Brain pericyte (primary cell): ENCODE measurements around the gene SEM1.
"Not testable (repeated sequence)": the region's sequence is repeated elsewhere in the genome, so short reads cannot be mapped to it uniquely, and the experiment has no call there.

Experiments
- DNase-seq: peaks from one replicate; pipeline ENCODE4 v3.0.0-alpha.2; 2012; ENCODE audit warnings: low read depth, low spot score

SEM1 gene

DNA sequence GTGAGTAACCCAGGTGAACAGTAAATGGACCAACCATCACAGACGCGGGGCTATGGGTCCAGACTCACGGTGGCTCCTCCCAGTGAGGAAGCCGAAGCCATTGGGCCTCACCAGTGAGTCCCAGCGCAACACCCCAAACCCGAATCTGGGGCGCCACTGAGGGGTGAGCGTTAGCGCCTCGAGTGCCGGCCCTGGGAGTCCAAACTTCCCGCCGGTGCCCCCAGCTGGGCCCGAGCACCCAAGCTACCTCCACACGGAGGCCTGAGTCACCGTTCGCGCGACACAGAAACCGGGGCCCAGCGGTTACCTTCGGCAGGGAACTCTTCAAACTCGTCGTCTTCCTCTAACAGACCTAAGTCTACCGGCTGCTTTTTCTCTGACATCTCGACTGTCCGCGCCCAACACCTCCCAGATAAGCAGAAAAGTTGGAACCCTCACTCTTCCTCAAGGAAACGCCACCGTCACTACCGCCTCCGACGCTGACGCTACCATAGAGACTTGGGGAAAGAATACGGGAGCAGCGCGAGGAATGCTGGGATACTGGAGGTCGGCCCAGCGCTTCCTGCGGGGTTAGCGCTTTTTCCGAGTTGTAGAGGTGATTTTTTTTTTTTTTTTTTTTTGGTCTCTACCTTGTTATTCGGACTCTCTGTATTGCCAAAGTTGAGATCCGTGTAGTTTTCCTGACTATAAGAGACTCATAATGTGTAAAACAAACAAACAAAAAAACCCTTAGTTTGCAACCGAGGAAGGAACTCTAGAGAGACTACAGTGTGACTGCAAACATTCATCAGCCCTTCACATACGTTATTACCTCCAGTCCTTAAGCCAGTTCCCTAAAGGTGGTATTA, at the start of gene SEM1:
Gene SEM1 (minus strand): TSS at position 466 of the 848 bp plus-strand sequence. CDS start 83 bp downstream, at position 383.
- DNase-seq = peak; percentile 59

DNA sequence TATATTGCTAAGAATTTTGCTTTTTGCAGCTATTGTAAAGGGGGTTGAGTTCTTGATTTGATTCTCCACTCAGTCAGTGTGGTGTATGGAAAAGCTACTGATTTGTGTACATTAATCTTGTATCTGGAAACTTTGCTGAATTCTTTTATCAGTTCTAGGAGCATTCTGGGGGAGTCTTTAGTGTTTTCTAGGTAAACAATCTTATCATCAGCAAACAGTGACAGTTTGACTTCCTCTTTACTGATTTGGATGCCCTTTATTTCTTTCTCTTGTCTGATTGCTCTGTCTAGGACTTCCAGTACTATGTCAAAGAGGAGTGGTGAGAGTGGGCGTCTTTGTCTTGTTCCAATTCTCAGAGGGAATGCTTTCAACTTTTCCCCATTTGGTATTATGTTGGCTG, 48.2 kb upstream of the SEM1 start:
- DNase-seq = not testable (repeated sequence)

DNA sequence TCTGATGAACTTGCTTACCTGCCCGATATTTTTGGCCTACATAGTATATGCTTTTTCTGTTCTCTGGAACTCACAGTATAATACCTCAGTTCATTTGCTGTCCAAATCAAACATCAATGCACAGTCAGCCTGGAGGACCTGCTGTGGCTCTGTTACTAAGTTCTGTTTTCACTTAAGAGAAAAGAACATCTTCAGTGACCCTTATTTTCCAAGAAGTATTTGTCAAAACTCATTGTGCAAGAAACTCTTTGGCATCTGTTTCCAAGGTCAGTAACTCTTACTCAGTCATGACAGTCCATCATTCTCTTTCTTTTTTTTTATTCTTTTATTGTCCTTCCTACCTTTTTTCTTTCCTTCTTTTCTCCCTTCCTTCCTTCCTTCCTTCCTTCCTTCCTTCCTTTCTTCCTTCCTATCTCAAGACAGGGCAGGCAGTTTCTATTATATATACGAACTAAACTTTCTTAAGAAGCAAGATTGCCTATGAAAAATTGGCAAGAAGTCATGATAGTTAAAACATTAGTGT, 37.8 kb upstream of the SEM1 start:
- no peak for DNase-seq

DNA sequence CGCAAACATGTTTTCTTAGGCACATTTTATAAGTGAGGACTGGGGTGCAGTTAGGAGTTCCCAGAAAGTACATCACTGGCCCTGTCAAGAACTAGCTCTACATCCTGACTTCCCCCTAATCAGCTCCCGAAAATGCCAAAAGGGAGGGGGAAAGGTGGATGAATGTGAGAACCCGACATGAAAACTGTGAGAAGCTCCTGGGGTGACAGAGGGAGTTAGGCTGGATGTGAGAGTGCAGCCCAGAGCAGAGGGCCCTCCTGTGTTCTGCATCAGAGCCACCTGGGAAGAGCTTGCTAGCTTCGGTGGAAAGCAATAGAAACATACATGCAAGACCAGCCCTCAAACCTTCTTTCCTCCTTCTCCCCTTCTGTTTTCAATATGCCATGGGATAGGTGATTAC, 30.5 kb upstream of the SEM1 start:
- no peak for DNase-seq

DNA sequence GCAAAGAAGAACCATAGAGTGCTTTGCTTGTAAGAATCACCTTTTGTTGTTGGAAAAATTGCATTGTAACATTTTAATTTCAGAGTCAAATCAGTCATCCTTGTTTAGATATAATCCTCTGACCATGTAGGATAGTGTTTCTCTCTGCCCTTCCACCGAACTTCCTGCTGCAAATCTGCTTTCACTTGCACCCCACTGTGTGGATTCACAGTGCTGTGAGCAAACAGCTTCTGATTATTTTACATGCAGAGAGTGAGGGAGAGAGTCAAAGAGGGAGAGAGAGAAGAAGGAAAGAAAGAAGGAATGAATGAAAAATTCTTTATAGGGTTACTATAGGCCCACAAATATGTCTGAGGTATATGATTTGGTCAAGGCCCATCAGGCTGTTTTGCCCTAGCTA, 30.0 kb upstream of the SEM1 start:
- DNase-seq = no peak

DNA sequence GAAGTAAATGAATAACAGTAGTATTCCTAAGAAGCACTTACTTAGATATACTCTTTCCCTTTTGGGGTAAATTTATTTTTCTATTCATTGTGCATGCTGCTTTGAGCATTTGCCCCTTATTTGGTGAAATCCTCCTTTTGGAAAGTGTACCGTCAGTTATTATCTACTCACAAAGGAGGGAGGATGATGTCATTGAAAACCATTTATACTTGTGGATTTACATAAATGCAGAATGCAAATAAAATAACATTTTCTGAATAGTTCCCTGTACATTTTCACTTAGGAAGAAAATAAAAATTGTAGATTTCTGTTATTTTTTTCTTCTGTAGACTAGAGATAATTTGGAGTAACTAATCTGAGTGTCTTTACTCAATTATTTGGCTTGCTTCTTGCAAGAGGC, 29.5 kb upstream of the SEM1 start:
- no peak for DNase-seq

DNA sequence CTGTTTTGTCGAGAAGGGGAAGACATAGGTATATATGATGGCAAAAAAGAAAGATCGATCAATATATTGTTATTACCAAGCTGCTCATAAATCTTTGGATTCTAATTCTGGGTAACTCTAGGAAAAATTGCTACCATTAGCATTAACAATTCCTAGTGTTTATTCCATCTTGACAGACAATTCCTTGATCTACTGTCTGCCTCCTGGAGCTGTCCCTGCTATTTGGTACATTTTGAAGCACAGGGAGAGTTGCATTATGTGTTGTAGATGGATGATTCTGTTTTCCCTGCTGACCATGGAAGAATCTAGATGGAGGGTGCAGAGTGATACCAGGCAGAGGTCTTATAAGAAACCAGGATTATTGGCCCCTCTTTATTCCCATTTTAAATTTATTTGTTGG, 29.1 kb upstream of the SEM1 start:
- DNase-seq = no peak

DNA sequence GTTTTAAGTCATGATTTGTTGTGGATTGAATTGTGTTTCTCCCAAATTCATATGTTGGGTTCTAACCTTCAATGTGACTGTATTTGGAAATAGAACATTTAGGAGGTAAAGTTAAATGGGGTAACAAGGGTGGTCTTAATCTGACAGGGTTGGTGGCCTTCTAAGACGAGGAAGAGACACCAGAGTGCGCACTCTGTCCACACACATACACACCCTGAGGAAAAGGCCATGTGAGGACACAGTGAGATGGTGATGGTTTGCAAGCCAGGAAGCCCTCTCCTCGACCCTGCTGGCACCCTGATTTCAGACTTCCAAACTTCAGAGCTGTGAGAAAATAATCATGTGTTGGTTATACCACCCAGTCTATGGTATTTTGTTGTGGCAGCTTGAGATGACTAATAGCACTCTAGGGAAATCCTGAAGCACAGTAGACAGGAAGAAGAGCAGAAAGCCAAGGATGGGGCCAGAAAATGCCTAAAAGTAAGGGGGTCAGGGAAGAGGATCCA, 28.0 kb upstream of the SEM1 start:
- no peak for DNase-seq

DNA sequence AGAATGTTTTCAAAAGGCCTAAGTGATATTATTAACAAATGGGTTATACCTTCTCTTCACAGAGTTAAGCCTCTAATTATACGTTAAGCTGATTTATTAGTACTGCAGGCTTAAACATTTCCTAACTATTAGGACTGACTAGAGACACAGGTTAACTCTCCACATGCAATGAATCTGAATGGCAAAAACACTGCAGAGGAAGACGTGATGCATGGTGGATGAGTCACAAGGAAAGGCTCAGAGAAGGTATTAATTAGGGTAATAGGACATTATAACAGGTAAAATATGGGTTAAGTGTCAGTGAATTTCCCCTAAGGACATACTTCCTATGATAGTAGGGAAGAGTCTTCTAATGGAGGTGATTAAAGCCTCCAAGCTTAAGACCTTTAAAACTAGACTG, 24.7 kb upstream of the SEM1 start:
- DNase-seq = no peak

DNA sequence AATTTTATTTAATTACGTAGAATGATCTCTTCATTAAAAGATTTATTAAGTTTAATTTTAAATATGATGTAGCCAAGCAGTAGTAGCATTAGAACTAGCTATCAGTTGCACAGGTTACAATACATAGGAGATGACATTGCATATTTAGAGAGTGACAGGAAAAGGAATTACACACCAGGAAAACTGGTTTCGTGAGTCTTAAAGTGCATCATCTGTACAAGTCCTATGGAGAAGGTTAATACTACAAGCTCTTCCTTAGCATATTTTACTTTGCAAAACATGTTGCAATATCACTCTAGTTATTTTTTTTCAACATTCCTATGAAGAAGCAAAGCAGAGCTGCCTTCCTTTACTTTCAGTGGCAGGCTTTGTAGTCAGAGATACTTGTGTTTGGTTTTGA, 20.2 kb upstream of the SEM1 start:
- DNase-seq = no peak

DNA sequence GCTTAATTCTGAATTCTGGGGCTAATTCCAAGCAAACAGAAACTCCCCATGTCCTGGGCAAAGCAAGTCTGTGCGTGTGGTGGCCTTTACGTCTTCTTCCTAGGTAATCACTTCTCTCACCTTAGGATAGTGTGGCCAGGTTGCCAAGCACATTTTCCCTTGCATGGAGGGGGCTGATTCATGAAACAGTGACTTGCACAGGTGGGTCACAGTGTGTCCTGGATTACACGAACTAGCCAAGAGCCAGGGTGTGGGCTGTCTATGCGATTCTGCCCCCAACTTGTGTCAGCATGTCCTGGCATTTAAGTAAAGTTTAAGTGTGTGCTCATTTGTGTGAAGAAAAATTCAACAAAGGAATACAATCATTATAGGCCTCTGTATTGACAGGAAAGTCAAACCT, 18.5 kb upstream of the SEM1 start:
- DNase-seq = no peak

DNA sequence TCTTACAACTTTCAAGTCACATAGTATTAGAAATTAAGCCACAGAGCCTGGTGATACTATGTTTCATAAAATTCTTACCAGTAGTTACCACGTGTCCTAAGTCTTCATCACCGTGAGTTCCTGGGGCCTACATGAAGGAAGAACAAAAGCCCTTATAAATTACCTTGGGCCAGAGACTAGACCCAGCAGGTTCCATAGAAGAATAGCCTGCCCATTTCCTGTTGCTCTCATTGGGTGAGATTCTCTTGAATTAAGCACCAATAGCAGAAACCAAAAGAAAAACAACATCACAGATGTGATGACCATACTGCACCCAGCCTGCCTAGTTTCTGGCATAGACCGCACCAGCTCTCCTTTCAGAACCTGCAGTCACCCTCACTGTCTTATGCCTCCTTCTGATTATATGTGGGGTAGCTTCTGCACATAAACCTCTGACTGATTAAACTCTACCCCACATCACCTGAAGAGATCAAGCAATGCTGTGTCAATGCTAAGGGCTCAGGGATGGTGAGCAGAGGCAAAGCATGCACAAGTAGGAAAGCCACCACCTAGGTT, 18.0 kb upstream of the SEM1 start:
- DNase-seq = no peak

DNA sequence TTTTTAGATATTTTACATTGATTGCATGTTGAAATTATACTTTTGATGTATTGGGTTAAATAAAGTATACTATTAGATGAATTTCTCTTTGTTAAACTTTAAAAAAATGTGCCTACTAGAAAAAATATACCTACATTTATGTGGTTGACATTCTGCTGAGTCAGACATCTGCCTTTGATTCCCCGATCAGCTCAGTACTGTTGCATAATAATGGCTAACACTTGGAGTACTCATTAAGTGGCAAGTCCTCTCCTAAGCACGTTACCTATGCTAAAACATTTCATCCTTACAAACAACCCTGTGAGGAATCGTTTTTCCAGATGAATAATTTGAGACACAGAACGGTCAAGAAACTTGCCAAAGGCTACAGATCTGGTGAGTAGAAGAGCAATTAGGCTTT, 14.0 kb upstream of the SEM1 start:
- DNase-seq = no peak

DNA sequence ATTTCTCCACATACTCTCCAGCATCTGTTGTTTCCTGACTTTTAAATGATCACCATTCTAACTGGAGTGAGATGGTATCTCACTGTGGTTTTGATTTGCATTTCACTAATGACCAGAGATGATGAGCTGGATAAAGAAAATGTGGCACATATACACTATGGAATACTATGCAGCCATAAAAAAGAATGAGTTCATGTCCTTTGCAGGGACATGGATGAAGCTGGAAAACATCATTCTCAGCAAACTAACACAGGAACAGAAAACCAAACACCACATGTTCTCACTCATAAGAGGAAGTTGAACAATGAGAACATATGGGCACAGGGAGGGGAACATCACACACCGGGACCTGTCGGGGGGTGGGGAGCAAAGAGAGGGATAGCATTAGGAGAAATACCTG, 13.3 kb upstream of the SEM1 start:
- not testable (repeated sequence) for DNase-seq

DNA sequence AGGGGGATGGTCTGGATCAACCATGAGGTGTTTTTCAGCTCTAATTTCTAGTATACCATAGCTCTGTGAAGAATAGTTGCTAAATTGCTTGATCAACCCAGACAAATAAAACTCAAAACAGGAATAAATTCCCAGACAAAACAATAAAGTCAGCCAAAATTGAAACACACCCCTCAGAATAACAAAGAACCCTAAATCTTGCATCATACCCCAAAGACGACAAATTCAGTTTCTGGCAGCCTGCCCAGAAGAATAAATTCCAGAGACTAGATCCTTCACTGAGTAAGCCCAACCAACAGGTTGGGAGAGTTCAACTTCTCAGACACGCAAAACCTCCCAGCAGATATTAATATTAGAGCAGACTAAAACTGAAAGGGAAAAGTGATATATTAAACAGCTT, 11.2 kb upstream of the SEM1 start:
- no peak for DNase-seq

DNA sequence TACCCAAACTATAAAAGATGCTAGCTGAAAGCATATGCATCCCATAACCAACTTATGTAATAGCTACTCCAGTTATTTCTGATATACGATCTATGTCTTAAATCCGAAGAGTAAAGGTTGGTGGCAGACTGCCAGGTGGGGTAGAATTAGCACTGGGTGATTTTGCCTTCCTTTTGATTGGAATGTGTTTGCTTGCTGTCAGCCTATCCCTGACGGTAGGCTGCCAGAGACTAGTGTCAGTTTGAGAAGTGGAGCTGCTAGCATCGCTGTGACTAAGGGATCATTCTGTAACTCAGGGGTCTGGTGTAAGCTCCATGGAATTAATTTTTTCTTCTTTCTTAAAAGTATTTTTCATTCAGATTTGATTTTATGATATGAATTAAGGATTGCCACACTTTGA, 9.5 kb upstream of the SEM1 start:
- DNase-seq = no peak

DNA sequence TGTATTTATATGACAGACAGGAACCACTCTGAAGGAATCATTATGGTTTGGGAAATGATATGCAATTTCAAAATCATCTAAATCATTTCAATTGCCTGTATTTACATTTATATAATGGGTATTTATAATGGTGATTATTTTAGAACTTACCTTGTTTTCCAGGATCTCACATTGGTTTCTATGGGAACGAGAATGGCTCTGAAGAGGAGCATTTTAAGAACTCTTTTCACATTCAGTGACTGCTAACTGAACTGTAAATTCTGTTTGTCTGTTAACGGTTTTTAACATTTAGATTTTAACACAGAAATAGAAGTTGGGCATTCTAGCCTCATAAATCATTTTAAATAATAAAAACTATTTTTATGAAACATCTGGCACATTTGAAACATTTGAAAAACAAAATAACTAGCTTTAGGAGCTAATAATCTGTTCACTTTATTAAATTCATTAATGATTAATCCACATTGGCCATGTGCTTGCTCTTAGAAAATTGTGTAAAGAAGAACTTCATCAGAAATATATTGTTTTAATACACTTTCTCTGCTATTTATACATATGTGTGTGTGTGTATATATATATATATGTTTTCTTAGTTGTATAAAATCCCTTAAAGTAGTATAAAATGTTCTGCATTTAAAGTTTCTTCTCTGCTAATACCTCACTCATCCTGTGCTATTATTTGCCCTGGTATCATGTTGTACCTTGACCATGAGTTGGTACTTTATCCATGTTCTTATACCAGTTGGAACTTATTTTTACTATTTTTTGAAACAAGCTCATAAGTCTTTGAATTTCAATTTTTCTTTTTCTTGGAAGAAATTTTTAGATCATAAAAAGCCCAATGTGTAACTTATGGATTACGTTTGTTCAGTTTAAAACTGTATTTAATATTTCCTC, 8.7 kb upstream of the SEM1 start:
- DNase-seq = no peak

DNA sequence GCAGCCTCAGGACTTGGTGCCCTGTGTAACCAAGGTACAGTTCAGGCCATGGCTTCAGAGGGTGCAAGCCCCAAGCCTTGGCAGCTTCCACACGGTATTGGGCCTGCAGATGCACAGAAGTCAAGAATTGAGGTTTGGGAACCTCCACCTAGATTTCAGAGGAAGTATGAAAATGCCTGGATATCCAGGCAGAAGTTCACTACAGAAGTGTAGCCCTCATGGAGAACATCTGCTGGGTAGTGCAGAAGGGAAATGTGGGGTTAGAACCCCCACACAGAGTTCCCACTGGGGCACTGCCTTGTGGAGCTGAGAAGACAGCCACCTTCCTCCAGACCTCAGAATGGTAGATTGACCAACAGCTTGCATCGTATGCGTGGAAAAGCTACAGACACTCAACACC, 3.4 kb upstream of the SEM1 start:
- DNase-seq = no peak

DNA sequence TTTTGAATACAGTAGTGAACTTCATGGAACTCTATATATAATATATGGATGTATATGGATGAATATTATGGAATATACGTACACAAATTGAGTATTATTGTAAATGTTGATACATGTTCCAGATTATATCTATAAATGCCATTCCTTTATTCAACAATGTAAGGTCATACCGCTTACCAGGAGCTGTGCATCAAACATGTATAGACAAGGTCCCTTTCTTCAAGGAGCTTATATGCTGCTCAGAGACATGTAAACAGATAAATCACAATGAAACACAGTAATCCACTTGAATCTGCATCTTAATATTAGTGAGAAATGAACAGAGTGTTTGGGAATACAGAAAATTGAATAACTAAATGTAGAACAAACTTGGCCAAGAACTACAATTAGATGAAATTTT, 898 bp upstream of the SEM1 start:
- no peak for DNase-seq

DNA sequence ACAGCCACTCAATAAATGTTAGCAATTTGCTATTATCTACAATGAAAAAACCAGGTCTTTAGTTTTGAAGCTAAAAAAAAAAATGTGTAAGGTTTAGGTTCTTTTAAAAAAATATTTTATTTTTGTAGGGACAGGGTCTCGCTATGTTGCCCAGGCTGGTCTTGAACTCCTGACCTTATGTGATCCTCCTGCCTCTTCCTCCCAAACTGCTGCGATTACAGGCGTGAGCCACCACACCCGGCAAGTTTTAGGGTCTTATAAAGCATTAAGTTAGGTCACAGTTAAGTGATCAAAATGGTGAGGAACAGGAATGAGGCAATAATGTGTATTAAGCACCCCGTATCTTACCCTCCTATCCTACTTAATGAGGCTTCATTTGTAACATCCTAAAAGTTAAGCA, 774 bp downstream of the SEM1 start:
- DNase-seq = no peak

DNA sequence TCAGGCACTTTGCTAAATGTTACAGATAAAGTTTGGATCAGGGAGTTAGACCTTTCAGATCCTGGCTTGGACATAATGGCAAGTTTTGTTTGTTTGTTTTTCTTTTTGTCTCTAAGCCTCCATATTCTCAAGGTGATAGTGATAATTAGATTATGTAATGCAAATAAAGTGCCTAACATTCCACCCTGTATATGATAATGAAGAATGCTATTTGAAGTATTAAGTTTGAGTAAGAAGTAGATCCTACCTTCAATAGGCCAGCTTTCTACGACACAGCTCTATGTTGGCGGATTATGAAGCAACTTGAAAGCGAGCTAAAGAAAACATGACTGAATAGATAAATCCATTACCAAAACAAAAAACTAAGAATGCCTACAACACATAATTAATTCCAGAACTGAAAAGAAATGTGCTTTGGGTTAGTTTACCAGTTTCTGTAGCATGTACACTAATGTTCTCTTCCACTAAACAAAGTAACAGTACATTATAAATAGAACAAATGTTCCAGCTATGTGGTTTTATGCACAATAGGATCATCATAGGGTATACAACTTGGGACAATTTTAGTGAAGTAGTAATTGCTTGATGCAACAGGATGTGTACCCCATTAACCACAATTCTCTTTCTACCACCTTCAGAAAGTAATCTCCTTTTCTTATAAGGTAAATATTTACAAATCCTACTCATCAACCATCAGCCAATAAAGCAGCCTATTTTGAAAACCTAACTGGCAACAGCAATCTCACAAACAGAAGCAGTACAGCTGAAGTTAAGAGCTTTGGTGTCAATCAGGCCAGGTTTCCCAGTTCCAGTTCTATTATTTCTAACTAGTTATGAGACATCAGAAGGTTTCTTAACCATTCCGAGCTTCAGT, 1.5 kb downstream of the SEM1 start:
- no peak for DNase-seq
